Hepatocyte (in vitro differentiated cells): ENCODE results near the gene KIF5C. TPM values are rescaled to one million over a fixed set of nuclear protein-coding genes. Genes with fewer than 3 reads are reported as not detected.

Experiments used
- DNase-seq: peaks from one replicate; pipeline ENCODE4 v3.0.0-alpha.2; 2016; ENCODE audit warnings: low spot score
- H2AFZ ChIP-seq: fragments of 200-600 bp; sonication (generic); 2 replicates; pipeline ENCODE4 v1.6.0; 2016; ENCODE audit warnings: antibody characterized with exemption, mild to moderate bottlenecking
- H3K27ac ChIP-seq: fragments of 200-600 bp; sonication (generic); 2 replicates; pipeline ENCODE4 v1.5.1; 2016; ENCODE audit warnings: mild to moderate bottlenecking
- H3K27me3 ChIP-seq: fragments of 200-600 bp; sonication (generic); 2 replicates; pipeline ENCODE4 v1.6.1; 2016
- H3K36me3 ChIP-seq: fragments of 200-600 bp; sonication (generic); replicated peaks from 2 replicates; pipeline ENCODE4 v1.5.1; 2016; ENCODE audit warnings: low read depth; ENCODE audit not compliant: insufficient read depth
- H3K4me1 ChIP-seq: fragments of 200-600 bp; sonication (generic); 2 replicates; pipeline ENCODE4 v1.5.1; 2016; ENCODE audit warnings: mild to moderate bottlenecking, moderate library complexity; ENCODE audit not compliant: insufficient read depth
- H3K4me2 ChIP-seq: fragments of 200-600 bp; sonication (generic); 2 replicates; pipeline ENCODE4 v1.6.0; 2016
- H3K4me3 ChIP-seq: fragments of 200-600 bp; sonication (generic); 2 replicates; pipeline ENCODE4 v1.5.1; 2016; ENCODE audit warnings: mild to moderate bottlenecking
- H3K79me2 ChIP-seq: fragments of 200-600 bp; sonication (generic); 2 replicates; pipeline ENCODE4 v1.6.0; 2017; ENCODE audit warnings: mild to moderate bottlenecking
- H3K9me2 ChIP-seq: fragments of 200-600 bp; sonication (generic); replicated peaks from 2 replicates; pipeline ENCODE4 v1.6.0; 2017; ENCODE audit warnings: mild to moderate bottlenecking; ENCODE audit not compliant: insufficient read depth
- H3K9me3 ChIP-seq: fragments of 200-600 bp; sonication (generic); 2 replicates; pipeline ENCODE4 v1.5.1; 2016; ENCODE audit warnings: low read depth, mild to moderate bottlenecking
- H4K20me1 ChIP-seq: fragments of 200-600 bp; sonication (generic); 2 replicates; pipeline ENCODE4 v1.6.0; 2016; ENCODE audit warnings: mild to moderate bottlenecking; ENCODE audit not compliant: insufficient read depth, poor library complexity, severe bottlenecking
- EZH2 ChIP-seq: fragments of 200-600 bp; sonication (generic); IDR thresholded peaks from 2 replicates; pipeline ENCODE4 v1.6.1; 2016; ENCODE audit warnings: antibody characterized with exemption, mild to moderate bottlenecking, borderline replicate concordance
- EZH2phosphoT487 ChIP-seq: fragments of 200-600 bp; sonication (generic); IDR thresholded peaks from one replicate; pipeline ENCODE4 v1.6.1; 2018; ENCODE audit warnings: antibody characterized with exemption, mild to moderate bottlenecking, low read depth, moderate library complexity; ENCODE audit not compliant: unreplicated experiment, severe bottlenecking
- whole genome bisulfite sequencing: methylation state at CpG from one replicate; pipeline ENCODE4 v1.1.6; 2016; ENCODE audit warnings: low lambda C conversion rate; ENCODE audit errors: missing lambda C conversion rate; 5-methylcytosine and 5-hydroxymethylcytosine counted together
- polyA plus RNA-seq: library from polyadenylated mRNA; unstranded; fragments of >200 nt; fragmentation: Nextera tagmentation; extraction: Ambion mirVana; gene quantifications from 2 replicates; pipeline ENCODE4 v1.2.1, GENCODE V29; 2016
- total RNA-seq: library from RNA; depleted of rRNA; stranded (reverse); fragments of >200 nt; gene quantifications from 2 replicates; pipeline ENCODE4 v1.2.3, GENCODE V29; 2014
- TF ChIP-seq, protein P1 (sequence below): fragments of 200-600 bp; sonication (generic); IDR thresholded peaks from 2 replicates; pipeline ENCODE4 v1.5.1; 2016; ENCODE audit warnings: antibody characterized with exemption, mild to moderate bottlenecking; ENCODE audit not compliant: poor library complexity

Gene KIF5C
- total and polyA plus RNA-seq, 2 experiments from 2014 or later, result 2.1 to 3.6 TPM

DNA sequence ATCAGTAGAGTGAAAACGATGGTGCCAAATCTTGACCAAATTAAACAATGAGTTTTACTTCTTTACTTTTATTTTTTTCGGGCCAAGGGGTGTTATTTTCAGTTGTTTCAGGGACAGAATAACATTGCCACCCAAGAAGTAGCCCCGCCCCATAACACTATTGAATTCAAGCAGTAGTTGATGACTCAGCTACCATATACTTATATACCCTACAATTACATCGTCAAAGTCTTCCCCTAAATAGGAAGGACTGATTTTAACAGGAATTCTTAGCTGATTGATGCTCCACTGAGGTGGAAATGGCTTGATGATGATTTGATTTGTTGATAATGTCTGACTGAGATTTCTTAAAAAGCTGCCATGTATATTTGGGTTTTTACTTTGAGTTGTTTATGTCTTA lies 188.2 kb downstream of the KIF5C start:
- Histone ChIP-seq H3K27ac (no peak overlapping the region), H3K4me3 (no peak overlapping the region), H3K4me2 (no peak overlapping the region), H2AFZ (no peak overlapping the region), H3K79me2 (peaks cover 11% of the 10 kb centered on the region), H3K27me3 (no peaks in the 10 kb centered on the region), H4K20me1 (no peaks in the 10 kb centered on the region), H3K4me1 (peaks cover 10% of the 10 kb centered on the region), H3K36me3 (no peaks in the 10 kb centered on the region), H3K9me2 (no peaks in the 10 kb centered on the region), H3K9me3 (no peaks in the 10 kb centered on the region)
- TF ChIP-seq EZH2phosphoT487 (no peak), EZH2 (no peak)
- TF ChIP-seq, protein P1, sequence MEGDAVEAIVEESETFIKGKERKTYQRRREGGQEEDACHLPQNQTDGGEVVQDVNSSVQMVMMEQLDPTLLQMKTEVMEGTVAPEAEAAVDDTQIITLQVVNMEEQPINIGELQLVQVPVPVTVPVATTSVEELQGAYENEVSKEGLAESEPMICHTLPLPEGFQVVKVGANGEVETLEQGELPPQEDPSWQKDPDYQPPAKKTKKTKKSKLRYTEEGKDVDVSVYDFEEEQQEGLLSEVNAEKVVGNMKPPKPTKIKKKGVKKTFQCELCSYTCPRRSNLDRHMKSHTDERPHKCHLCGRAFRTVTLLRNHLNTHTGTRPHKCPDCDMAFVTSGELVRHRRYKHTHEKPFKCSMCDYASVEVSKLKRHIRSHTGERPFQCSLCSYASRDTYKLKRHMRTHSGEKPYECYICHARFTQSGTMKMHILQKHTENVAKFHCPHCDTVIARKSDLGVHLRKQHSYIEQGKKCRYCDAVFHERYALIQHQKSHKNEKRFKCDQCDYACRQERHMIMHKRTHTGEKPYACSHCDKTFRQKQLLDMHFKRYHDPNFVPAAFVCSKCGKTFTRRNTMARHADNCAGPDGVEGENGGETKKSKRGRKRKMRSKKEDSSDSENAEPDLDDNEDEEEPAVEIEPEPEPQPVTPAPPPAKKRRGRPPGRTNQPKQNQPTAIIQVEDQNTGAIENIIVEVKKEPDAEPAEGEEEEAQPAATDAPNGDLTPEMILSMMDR, result no peak
- DNase-seq, result no peak
- WGBS, result 74% methylated on average over 4 of the region's 4 CpGs

DNA sequence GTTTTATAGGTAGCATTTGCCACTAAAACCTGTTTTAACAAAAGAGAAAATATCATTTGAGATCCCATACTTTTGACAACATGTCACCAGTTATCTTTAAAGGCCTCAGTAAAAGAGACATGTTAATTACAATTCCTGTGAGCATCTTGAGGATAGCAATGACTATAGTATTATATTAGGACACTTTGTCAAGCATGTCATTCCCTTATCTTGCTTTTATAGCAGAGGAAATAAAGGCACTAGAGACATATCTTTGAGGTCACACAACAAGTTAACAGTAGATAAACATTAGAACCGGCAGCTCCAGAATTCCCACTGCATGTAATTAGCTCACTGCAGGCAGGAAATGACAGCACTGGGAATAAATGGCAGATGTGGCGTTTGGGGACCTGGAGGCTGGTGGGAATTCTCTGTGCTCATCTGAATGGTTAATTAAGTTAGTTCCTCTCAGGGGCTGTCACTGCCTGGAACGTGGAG lies 189.4 kb downstream of the KIF5C start:
- H3K27me3 ChIP-seq, result no peaks in the 10 kb centered on the region
- TF ChIP-seq EZH2 (no peak), EZH2phosphoT487 (no peak)
- TF ChIP-seq, protein P1, result no peak
- H3K27ac ChIP-seq, result peak overlapping the region; percentile 62
- H4K20me1 ChIP-seq, result no peaks in the 10 kb centered on the region
- WGBS, result 26% methylated on average over 3 of the region's 3 CpGs
- DNase-seq, result peak; percentile 35
- no peaks in the 10 kb centered on the region for H3K36me3 ChIP-seq
- peak overlapping the region; percentile 26 for H3K4me2 ChIP-seq
- peaks cover 14% of the 10 kb centered on the region for H3K79me2 ChIP-seq
- H2AFZ ChIP-seq, result no peak overlapping the region
- H3K9me2 ChIP-seq, result no peaks in the 10 kb centered on the region
- H3K4me3 ChIP-seq, result no peak overlapping the region
- no peaks in the 10 kb centered on the region for H3K9me3 ChIP-seq
- H3K4me1 ChIP-seq, result peaks cover 18% of the 10 kb centered on the region

DNA sequence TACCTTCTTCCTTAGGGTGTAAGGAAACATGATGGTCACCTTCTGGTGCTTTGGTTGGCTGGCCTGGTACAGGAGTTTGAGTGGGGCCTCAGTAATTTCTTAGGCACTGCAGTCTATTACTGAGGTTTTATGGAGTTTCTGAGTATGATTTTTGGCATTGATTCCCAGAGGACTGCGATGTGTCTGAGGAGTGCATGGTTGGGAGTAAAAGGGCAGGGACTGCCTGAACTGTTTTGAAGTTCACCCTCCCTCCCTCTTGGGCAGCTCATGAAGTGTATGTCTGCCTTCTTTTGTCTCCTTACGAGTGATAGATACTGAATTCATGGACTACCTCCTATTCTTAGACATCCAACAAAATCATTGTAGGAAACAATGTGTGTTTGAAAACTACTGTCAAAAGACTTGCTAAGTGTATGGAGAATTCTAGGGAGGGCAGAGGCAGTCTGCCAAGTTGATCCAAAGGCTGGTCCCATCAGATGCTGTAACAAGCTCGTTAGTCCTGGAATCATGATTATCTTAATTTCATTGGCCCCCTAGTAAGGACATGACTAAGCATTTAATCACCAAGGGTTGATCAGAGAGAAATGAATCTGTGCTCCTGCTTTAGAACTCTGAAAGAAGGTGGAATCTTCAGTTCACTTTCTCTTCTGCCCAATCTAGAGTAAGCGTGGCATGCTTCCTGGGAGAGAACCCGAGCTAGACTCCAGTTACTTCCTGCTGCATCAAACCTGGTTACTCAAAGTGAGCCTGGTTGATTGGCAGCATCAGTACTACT lies 190.0 kb downstream of the KIF5C start:
- Histone ChIP-seq H3K27me3 (no peaks in the 10 kb centered on the region), H4K20me1 (no peaks in the 10 kb centered on the region), H3K4me1 (peaks cover 20% of the 10 kb centered on the region), H2AFZ (no peak overlapping the region), H3K9me3 (no peaks in the 10 kb centered on the region), H3K36me3 (no peaks in the 10 kb centered on the region), H3K4me3 (no peak overlapping the region), H3K9me2 (no peaks in the 10 kb centered on the region), H3K79me2 (peaks cover 14% of the 10 kb centered on the region), H3K27ac (peak overlapping the region; percentile 62), H3K4me2 (peak overlapping the region; percentile 26)
- TF ChIP-seq, protein P1, result no peak
- no peak for TF ChIP-seq EZH2
- TF ChIP-seq EZH2phosphoT487, result no peak
- 94% methylated on average over 5 of the region's 5 CpGs for WGBS
- no peak for DNase-seq
